GM19025 (cell line): Measurements from ENCODE around the gene SCN4A.
"Not testable (repeated sequence)": the region's sequence is repeated elsewhere in the genome, so short reads cannot be mapped to it uniquely, and the experiment has no call there.

Source experiments
- ATAC-seq: cut with Tn5 transposase; IDR thresholded peaks from one replicate; pipeline ENCODE4 v1.9.1; 2021; ENCODE audit warnings: mild to moderate bottlenecking, low read depth, moderate library complexity; ENCODE audit not compliant: unreplicated experiment

Gene SCN4A

GRCh38 chr17:63896524-63897354 is 76.0 kb downstream of the SCN4A start, which contains the start of gene CSH1:
CSH1 (minus strand) TSS chr17:63896574; CDS start chr17:63896511, 63 bp downstream.
- ATAC-seq, result not testable (repeated sequence)

GRCh38 chr17:63894821-63895220 is 77.9 kb downstream of the SCN4A start:
- ATAC-seq, result not testable (repeated sequence)

GRCh38 chr17:63894021-63894420 is 78.7 kb downstream of the SCN4A start:
- ATAC-seq, result not testable (repeated sequence)

GRCh38 chr17:63892316-63893037 is 80.2 kb downstream of the SCN4A start:
- not testable (repeated sequence) for ATAC-seq

GRCh38 chr17:63889026-63889848 is 83.5 kb downstream of the SCN4A start:
- ATAC-seq, result not testable (repeated sequence)
